ENCODE measurements around the gene OSBPL7.

The OSBPL7 gene

DNA sequence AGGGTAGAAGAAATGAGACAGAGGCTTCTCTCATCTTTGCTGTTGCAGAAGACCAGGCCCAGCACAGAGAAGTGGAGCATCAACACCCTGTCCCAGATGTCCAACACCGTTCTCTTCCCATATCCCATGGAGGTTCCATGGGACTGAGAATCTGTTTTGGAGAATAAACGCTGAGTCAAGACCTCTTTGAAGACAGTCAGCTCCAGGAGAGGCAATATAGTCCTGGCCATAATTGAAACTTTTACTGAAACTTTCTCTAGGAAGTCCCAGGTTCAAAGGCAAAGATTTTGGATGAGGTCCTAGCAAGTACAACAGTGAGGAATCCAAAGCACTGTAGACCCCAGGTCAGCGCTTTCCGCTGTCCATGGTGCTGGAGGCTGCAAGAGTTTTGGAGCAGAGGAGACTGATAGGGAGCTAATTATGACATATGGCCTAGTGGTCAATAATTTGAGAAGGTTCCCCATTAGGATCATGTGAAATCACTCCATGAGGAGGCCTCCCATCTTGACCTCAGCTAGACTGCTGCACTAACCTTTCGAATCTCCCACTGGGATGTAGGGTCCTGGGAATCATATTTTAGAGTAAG, 36.0 kb downstream of the OSBPL7 start:
- DNase-seq: no peak
- H3K9me3 ChIP-seq: no peaks in the 10 kb centered on the region
- no peaks in the 10 kb centered on the region; the same call in 1 of the 2 replicates for H3K27me3 ChIP-seq
- TF ChIP-seq CTCF (IDR thresholded peaks at IDR 0.05; ENCODE audit: low read depth, low read length): no peak
- H3K4me3 ChIP-seq (ENCODE audit: low read depth, low read length): no peak overlapping the region
- H3K4me1 ChIP-seq: no peaks in the 10 kb centered on the region
- no peaks in the 10 kb centered on the region for H3K36me3 ChIP-seq

- H3K9me3 ChIP-seq: no peaks in the 10 kb centered on the region
- H3K27me3 ChIP-seq: no peaks in the 10 kb centered on the region
- H3K36me3 ChIP-seq: no peaks in the 10 kb centered on the region
- H3K4me1 ChIP-seq: no peaks in the 10 kb centered on the region
- TF ChIP-seq CTCF (IDR thresholded peaks at IDR 0.05; ENCODE audit: low read depth, low read length): no peak
- no peak for DNase-seq
- H3K4me3 ChIP-seq (ENCODE audit: low read depth, low read length): no peak overlapping the region
These were observed 40.2 kb downstream of the OSBPL7 start for GRCh38 chr17:47781397-47781796.

DNA sequence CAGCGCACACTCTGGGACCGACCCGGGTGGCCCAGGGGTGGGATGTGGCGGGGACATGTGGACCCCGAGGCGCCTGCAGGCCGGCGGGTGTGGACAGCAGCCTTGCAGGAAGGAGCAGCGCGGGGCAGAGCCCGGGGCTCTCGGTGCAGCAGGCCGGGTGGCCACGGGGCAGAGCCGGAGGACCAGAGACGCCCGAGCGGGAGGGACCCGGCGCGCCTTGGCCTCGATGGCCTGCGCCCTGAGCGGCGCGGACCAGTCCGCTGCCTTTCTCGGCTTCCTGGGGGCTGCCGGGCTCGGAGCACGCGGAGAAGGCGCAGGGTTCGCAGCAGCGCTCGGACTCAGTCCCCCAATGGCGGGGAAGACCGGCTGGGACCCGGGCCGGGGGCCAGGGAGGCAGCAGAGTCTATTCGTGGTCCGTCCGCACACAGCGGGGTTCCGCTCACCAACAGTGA, 43.4 kb downstream of the OSBPL7 start:
- H3K4me3 ChIP-seq (ENCODE audit: low read depth, low read length): no peak overlapping the region
- no peaks in the 10 kb centered on the region for H3K9me3 ChIP-seq
- TF ChIP-seq CTCF (IDR thresholded peaks at IDR 0.05; ENCODE audit: low read depth, low read length): no peak
- peaks cover 14% of the 10 kb centered on the region; the same call in 1 of the 2 replicates for H3K27me3 ChIP-seq
- H3K36me3 ChIP-seq: no peaks in the 10 kb centered on the region
- no peaks in the 10 kb centered on the region for H3K4me1 ChIP-seq
- no peak for DNase-seq

- no peaks in the 10 kb centered on the region for H3K4me1 ChIP-seq
- no peaks in the 10 kb centered on the region for H3K36me3 ChIP-seq
- H3K4me3 ChIP-seq (ENCODE audit: low read depth, low read length): no peak overlapping the region
- DNase-seq: peak; percentile 34
- peaks cover 23% of the 10 kb centered on the region; the same call in 1 of the 2 replicates for H3K27me3 ChIP-seq
- no peaks in the 10 kb centered on the region for H3K9me3 ChIP-seq
- peak; percentile 88 for TF ChIP-seq CTCF (IDR thresholded peaks at IDR 0.05; ENCODE audit: low read depth, low read length)
These were observed 45.0 kb downstream of the OSBPL7 start for GRCh38 chr17:47776330-47777197.

DNA sequence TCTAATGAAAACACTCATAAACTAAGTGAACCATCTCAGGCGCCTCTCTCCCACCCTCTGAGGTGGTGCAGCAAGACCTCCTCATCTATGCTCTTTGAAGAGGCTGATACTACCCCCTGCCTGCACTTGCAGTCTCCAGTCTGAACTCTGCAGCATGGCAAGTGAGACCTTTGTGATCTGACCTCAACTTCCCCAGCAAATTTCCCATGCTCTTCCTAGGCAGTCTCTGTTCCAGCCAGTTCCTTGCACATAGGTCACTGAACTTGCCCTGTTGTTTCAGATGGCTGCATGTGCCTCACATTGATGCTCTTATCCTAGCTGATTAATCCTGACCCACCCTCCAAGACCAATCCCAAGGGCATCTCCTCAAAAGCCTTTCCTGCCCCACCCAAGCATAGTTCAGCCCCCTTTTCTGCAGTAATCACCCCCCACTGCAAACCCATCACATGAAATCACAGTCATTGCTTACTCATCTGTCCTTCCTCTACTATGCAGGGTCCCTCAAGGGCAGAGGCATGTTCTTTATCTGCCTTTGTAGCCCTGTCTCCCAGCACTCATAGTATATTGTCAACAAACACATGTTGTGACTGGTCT, 46.5 kb downstream of the OSBPL7 start:
- no peak for DNase-seq
- no peaks in the 10 kb centered on the region for H3K36me3 ChIP-seq
- peaks cover 25% of the 10 kb centered on the region; the same call in 1 of the 2 replicates for H3K27me3 ChIP-seq
- TF ChIP-seq CTCF (IDR thresholded peaks at IDR 0.05; ENCODE audit: low read depth, low read length): no peak
- no peaks in the 10 kb centered on the region for H3K9me3 ChIP-seq
- no peaks in the 10 kb centered on the region for H3K4me1 ChIP-seq
- no peak overlapping the region for H3K4me3 ChIP-seq (ENCODE audit: low read depth, low read length)

Measured in BE2C (cell line).